GM12873 (cell line): ENCODE data around the gene TMEM127.
A peak's percentile ranks its signal among the peaks of the same experiment; 100 is the strongest.

Source experiments
- CTCF ChIP-seq: IDR thresholded peaks from 2 replicates; pipeline ENCODE4 v1.5.1; 2012; ENCODE audit warnings: low read depth, mild to moderate bottlenecking, moderate library complexity, low read length, control low read depth; ENCODE audit not compliant: insufficient read depth; ENCODE audit errors: missing control alignments

The TMEM127 gene

GRCh38 chr2:96265840-96266679 is at the start of gene TMEM127, which contains the start of gene CIAO1:
Gene TMEM127, minus strand, starts transcription at chr2:96265997. Its CDS starts 616 bp downstream, at chr2:96265381.
Gene CIAO1, plus strand, starts transcription at chr2:96266225. Its CDS starts 126 bp downstream, at chr2:96266351.
- peak; percentile 63 for TF ChIP-seq CTCF

GRCh38 chr2:96315005-96315399 is 49.2 kb upstream of the TMEM127 start:
- TF ChIP-seq CTCF: no peak

GRCh38 chr2:96308248-96308647 is 42.5 kb upstream of the TMEM127 start:
- TF ChIP-seq CTCF: no peak

GRCh38 chr2:96306370-96306769 is 40.6 kb upstream of the TMEM127 start:
- TF ChIP-seq CTCF: no peak

- no peak for TF ChIP-seq CTCF
Observed at GRCh38 chr2:96305979-96306308, 40.1 kb upstream of the TMEM127 start.

- no peak for TF ChIP-seq CTCF
Observed at GRCh38 chr2:96305091-96305978, 39.5 kb upstream of the TMEM127 start, which contains the start of gene SNRNP200. Gene SNRNP200, minus strand, starts transcription at chr2:96305546. Its CDS starts 109 bp downstream, at chr2:96305437.

- no peak for TF ChIP-seq CTCF
Observed at GRCh38 chr2:96304606-96305005, 38.8 kb upstream of the TMEM127 start.
